Neural cell (in vitro differentiated cells): Measurements from ENCODE around the gene OR6B3. TPM values are rescaled to one million over a fixed set of nuclear protein-coding genes. Genes with fewer than 3 reads are reported as not detected.

Source experiments
- H2AFZ ChIP-seq: fragments of 200-600, 300-800 bp; sonication (generic), shearing (Covaris generic); 2 replicates; pipeline ENCODE4 v1.6.0; 2014; ENCODE audit warnings: low read depth, mild to moderate bottlenecking, antibody characterized with exemption, low read length, moderate library complexity
- H3F3A ChIP-seq: fragments of 200-600 bp; shearing (Covaris generic); 2 replicates; pipeline ENCODE4 v1.6.1; 2016; ENCODE audit warnings: mild to moderate bottlenecking, moderate library complexity, mixed read lengths, antibody characterized with exemption, low read length; ENCODE audit not compliant: insufficient read depth, poor library complexity, severe bottlenecking
- H3K27ac ChIP-seq: fragments of 200-600, 300-800 bp; sonication (generic), shearing (Covaris generic); 2 replicates; pipeline ENCODE4 v1.5.1; 2014; ENCODE audit warnings: mild to moderate bottlenecking, low read length, moderate library complexity
- H3K27me3 ChIP-seq: fragments of 300-800, 200-600 bp; sonication (generic), shearing (Covaris generic); 2 replicates; pipeline ENCODE4 v1.6.0; 2014; ENCODE audit warnings: mild to moderate bottlenecking, low read depth, low read length, moderate library complexity; ENCODE audit not compliant: insufficient read depth
- H3K36me3 ChIP-seq: fragments of 300-800, 200-600 bp; sonication (generic), shearing (Covaris generic); 2 replicates; pipeline ENCODE4 v1.5.1; 2014; ENCODE audit warnings: mild to moderate bottlenecking, antibody characterized with exemption, low read length, moderate library complexity; ENCODE audit not compliant: insufficient read depth
- H3K4me2 ChIP-seq: fragments of 300-800, 200-600 bp; sonication (generic), shearing (Covaris generic); 2 replicates; pipeline ENCODE4 v1.6.0; 2014; ENCODE audit warnings: mild to moderate bottlenecking, low read length
- H3K4me3 ChIP-seq: fragments of 300-800, 200-600 bp; sonication (generic), shearing (Covaris generic); 2 replicates; pipeline ENCODE4 v1.5.1; 2014; ENCODE audit warnings: mild to moderate bottlenecking, low read length, moderate library complexity
- H3K79me2 ChIP-seq: fragments of 200-600 bp; shearing (Covaris generic); replicated peaks from 2 replicates; pipeline ENCODE4 v1.6.0; 2014; ENCODE audit warnings: mild to moderate bottlenecking, low read length, moderate library complexity; ENCODE audit not compliant: insufficient read depth
- H3K9ac ChIP-seq: fragments of 300-800, 200-600 bp; sonication (generic), shearing (Covaris generic); 2 replicates; pipeline ENCODE4 v1.6.1; 2016; ENCODE audit warnings: mild to moderate bottlenecking, low read length, mixed read lengths
- H3K9me2 ChIP-seq: fragments of 200-600 bp; shearing (Covaris generic); 2 replicates; pipeline ENCODE4 v1.6.1; 2016; ENCODE audit warnings: mild to moderate bottlenecking, low read length, mixed read lengths; ENCODE audit not compliant: insufficient read depth
- H3K9me3 ChIP-seq: fragments of 200-600, 300-800 bp; sonication (generic), shearing (Covaris generic); 2 replicates; pipeline ENCODE4 v1.6.1; 2016; ENCODE audit warnings: mild to moderate bottlenecking, mixed run types, low read length, moderate library complexity, mixed read lengths
- H4K20me1 ChIP-seq: fragments of 200-600 bp; shearing (Covaris generic); 2 replicates; pipeline ENCODE4 v1.6.1; 2016; ENCODE audit warnings: mild to moderate bottlenecking, mixed run types; ENCODE audit not compliant: insufficient read depth
- CTCF ChIP-seq: fragments of 450-650 bp; IDR thresholded peaks from 2 replicates; pipeline ENCODE4 v1.5.1; 2014; ENCODE audit warnings: antibody characterized with exemption, mild to moderate bottlenecking, moderate library complexity; ENCODE audit not compliant: poor library complexity, severe bottlenecking
- EP300 ChIP-seq: fragments of 450-650 bp; conservative IDR thresholded peaks from 2 replicates; pipeline ENCODE4 v1.6.1; 2014; ENCODE audit warnings: antibody characterized with exemption, mild to moderate bottlenecking, moderate library complexity; ENCODE audit not compliant: poor library complexity, severe bottlenecking
- EZH2 ChIP-seq: fragments of 200-600, 300-800 bp; shearing (Covaris generic), sonication (generic); IDR thresholded peaks from 2 replicates; pipeline ENCODE4 v1.6.1; 2014; ENCODE audit warnings: antibody characterized with exemption, low read length, borderline replicate concordance, mild to moderate bottlenecking; ENCODE audit not compliant: insufficient read depth, poor library complexity, severe bottlenecking
- MXI1 ChIP-seq: fragments of 450-650 bp; conservative IDR thresholded peaks from 2 replicates; pipeline ENCODE4 v1.6.1; 2014; ENCODE audit warnings: antibody characterized with exemption, mild to moderate bottlenecking; ENCODE audit not compliant: poor library complexity, severe bottlenecking
- POLR2AphosphoS5 ChIP-seq: IDR thresholded peaks from 2 replicates; pipeline ENCODE4 v1.6.1; 2012
- RAD21 ChIP-seq: fragments of 450-650 bp; conservative IDR thresholded peaks from 2 replicates; pipeline ENCODE4 v1.6.1; 2014; ENCODE audit warnings: antibody characterized with exemption, mild to moderate bottlenecking, moderate library complexity
- REST ChIP-seq: IDR thresholded peaks from 2 replicates; pipeline ENCODE4 v1.6.1; 2012; ENCODE audit warnings: borderline replicate concordance
- SMC3 ChIP-seq: fragments of 450-650 bp; conservative IDR thresholded peaks from 2 replicates; pipeline ENCODE4 v1.6.1; 2014; ENCODE audit warnings: antibody characterized with exemption, mild to moderate bottlenecking, moderate library complexity; ENCODE audit not compliant: poor library complexity
- TAF1 ChIP-seq: IDR thresholded peaks from 2 replicates; pipeline ENCODE4 v1.6.1; 2012; ENCODE audit warnings: low read depth
- polyA plus RNA-seq: library from polyadenylated mRNA; depleted of rRNA; stranded (reverse); fragments of >200 nt; gene quantifications from 2 replicates; pipeline ENCODE4 v1.2.3, GENCODE V29; 2014

Gene OR6B3
- polyA plus RNA-seq, 1 donor from 2014 or later: not detected

- no peaks in the 10 kb centered on the region for H3K36me3 ChIP-seq
- no peak overlapping the region for H3K9ac ChIP-seq
- TF ChIP-seq TAF1: no peak
- TF ChIP-seq MXI1: no peak
- TF ChIP-seq POLR2AphosphoS5: no peak
- no peak for TF ChIP-seq CTCF
- no peak for TF ChIP-seq RAD21
- TF ChIP-seq EZH2: no peak
- no peak for TF ChIP-seq EP300
- TF ChIP-seq SMC3: no peak
- TF ChIP-seq REST: no peak
- peaks cover 19% of the 10 kb centered on the region for H3K27me3 ChIP-seq
- no peaks in the 10 kb centered on the region for H3F3A ChIP-seq
- no peaks in the 10 kb centered on the region for H3K9me2 ChIP-seq
- no peak overlapping the region for H3K27ac ChIP-seq
- no peaks in the 10 kb centered on the region for H4K20me1 ChIP-seq
- no peaks in the 10 kb centered on the region for H3K79me2 ChIP-seq
- no peaks in the 10 kb centered on the region for H3K9me3 ChIP-seq
- no peak overlapping the region for H3K4me3 ChIP-seq
- no peak overlapping the region for H2AFZ ChIP-seq
- H3K4me2 ChIP-seq: no peak overlapping the region
Measured at GRCh38 chr2:240095556-240096523, 42.5 kb upstream of the OR6B3 start.

- TF ChIP-seq RAD21 (no peak), TAF1 (no peak), REST (no peak), EZH2 (no peak), MXI1 (no peak), POLR2AphosphoS5 (no peak), EP300 (no peak), SMC3 (no peak), CTCF (no peak)
- Histone ChIP-seq H3K27me3 (no peaks in the 10 kb centered on the region), H3K36me3 (no peaks in the 10 kb centered on the region), H3K4me3 (no peak overlapping the region), H3K79me2 (no peaks in the 10 kb centered on the region), H3K4me2 (no peak overlapping the region), H3K9me2 (no peaks in the 10 kb centered on the region), H3F3A (no peaks in the 10 kb centered on the region), H4K20me1 (no peaks in the 10 kb centered on the region), H2AFZ (no peak overlapping the region), H3K9ac (no peak overlapping the region), H3K9me3 (peaks cover 3% of the 10 kb centered on the region), H3K27ac (no peak overlapping the region)
Measured at GRCh38 chr2:240089306-240089705, 36.0 kb upstream of the OR6B3 start.
